Stimulated activated CD4-positive, alpha-beta T cell treated with anti-CD3 and anti-CD28 coated beads, Interleukin-1b, Interleukin-23, amount 100 ng/mL, for 48 hours (primary cell): ENCODE results near the gene LRP2.
"Not testable (repeated sequence)": the region's sequence is repeated elsewhere in the genome, so short reads cannot be mapped to it uniquely, and the experiment has no call there.

Source experiments
- DNase-seq: peaks from one replicate; pipeline ENCODE4 v3.0.0-alpha.2; 2020

The LRP2 gene

DNA sequence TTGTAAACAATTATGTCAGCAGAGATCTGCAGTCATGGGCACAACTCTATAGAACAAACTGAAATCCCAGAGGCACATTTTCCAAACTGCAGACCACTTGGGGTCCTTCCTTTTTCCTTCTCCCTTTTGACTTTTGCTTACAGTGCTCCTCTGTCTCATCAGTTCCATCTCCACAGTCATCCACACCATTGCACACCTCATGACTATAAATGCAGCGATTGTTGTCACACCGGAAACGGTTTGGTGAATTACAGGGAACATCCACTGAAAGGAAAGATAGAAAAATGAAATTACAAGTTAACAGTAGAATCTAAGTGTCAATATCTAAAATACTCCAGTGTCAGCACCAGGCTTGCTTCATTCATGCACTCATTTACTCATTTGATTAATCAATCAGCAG lies 196.5 kb downstream of the LRP2 start:
- DNase-seq: no peak

DNA sequence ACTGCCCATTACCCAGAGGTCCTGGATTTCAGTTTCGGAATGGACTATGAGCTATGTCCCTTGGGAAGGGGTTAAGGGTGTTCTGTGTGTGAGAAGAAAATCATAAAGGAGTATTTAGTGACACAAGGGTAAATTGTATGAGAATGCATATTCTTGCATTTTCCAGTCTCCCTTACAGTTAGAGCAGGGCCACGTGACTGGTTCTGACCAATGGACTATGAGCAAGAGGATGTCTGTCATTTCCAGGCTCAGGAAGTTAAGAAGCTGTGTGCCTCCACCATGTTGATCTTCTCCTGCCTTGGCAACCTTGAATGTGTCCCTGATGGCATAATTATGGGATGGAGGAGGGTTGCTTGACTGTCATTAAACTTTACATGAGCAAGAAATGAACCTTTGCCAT lies 198.0 kb downstream of the LRP2 start:
- no peak for DNase-seq

DNA sequence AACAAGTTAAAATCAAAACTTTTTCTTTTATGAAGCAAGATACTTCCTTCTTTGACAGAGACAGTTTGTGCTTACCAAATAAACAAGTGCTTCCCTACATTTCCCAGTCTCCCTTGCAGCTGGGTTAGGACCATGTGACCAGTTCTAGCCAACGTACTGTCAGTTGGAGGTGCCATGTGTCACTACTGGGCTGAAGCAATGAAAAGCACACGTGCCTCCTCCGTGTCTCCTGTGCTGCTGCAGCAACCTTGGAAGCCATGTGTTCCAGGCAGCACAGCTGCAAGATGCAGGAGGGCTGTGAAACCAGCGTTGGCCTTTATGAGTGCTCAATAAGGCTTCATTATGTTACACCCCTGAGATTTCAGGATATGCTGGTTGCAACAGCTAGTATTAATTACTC lies 199.7 kb downstream of the LRP2 start:
- DNase-seq: no peak

DNA sequence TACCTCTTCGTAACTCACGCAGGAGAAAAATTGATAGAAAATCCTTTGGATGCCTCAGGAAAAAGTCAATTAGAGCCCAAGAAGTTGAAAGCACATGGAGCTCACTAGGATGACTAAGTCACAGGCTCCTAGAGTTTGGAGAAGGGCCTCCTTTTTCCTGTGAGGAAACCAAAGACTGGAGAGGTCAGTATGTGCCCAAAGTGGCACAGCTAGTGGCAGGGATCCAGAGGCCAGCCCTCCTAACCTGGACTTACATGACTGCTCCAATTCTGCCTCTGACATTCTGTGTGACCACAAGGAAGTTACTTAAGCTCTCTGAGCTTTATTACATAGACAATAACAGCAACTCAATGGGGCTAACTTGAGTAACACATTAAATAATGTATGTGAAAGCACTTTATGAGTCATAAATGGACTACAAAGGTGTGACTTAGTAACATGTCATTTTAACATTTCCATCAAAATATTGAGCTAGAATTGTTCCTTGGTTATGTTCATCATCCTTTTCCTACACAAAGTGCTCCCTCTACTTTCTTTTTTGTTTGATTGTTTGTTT lies 201.3 kb downstream of the LRP2 start:
- DNase-seq: no peak

DNA sequence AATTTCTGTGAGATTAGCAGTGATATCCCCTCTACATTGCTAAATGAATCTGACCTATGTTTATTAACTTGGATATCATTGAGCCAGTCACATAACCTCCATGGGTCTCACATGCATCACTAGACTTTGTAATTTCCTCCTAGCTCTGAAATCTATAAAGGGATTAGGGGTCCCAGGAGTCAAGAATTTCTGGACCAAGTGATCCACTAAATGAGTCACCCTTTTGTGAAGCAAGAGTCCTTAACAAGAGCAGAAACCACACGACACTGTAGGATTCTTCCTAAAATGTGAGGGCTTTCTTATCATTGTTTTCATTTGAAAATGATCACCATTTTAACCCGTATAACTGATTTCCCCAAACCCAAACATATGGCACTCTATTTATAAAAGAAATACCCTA lies 202.6 kb downstream of the LRP2 start:
- no peak for DNase-seq

DNA sequence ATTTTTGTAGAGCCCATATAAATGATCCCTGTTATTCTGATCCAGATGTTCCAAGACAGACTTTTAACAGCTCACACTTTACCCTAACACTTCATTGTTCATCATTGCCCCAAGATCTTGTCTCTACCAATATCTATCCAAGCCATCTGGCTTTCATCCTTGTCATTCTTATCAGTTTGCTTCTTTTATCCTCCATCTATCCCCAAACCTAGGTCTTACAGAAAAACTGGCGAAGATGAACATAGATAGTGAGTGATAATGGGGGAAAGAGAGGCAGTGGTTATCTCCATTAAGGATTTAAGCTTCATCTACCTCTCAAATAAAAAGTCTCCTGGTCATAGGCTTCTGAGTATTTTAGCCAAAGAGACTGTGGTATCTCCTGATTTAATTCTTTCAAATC lies 203.5 kb downstream of the LRP2 start:
- no peak for DNase-seq

DNA sequence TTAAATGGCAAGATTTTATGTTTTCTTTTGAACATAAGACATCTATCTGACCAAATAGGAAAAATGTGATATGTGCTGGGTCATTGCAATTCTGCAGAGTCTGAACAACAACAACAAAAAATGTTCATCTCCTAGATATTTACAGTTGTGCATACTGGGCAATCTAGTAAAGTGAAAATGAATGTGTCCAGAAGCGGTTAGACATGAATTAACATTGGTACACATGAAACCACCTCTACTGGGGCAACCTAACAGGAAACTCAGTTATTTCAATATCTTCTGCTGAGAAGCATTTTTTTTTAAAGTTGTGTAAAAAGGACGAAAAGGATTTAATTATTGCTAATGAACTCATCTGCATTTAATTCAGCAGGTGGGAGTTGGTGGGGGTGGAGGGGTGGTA lies 216.1 kb downstream of the LRP2 start:
- no peak for DNase-seq

DNA sequence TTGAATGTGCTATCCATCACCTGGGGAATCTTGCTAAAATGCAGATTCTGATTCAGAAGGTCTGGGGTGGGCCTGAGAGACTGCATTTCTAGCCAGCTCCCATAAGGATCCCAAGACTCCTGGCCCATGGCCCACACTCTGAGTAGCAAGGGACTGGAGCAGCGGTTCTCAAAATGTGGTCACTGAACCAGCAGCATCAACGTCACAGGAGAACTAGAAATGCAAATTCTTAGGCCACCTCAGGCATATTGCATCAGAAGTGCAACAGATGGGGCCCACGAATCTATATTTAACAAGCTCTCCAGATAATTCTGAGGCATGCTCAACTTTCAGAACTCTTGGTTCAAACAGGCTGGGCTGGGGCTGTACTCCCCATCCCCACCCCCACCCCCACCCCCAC lies 218.3 kb downstream of the LRP2 start:
- no peak for DNase-seq

DNA sequence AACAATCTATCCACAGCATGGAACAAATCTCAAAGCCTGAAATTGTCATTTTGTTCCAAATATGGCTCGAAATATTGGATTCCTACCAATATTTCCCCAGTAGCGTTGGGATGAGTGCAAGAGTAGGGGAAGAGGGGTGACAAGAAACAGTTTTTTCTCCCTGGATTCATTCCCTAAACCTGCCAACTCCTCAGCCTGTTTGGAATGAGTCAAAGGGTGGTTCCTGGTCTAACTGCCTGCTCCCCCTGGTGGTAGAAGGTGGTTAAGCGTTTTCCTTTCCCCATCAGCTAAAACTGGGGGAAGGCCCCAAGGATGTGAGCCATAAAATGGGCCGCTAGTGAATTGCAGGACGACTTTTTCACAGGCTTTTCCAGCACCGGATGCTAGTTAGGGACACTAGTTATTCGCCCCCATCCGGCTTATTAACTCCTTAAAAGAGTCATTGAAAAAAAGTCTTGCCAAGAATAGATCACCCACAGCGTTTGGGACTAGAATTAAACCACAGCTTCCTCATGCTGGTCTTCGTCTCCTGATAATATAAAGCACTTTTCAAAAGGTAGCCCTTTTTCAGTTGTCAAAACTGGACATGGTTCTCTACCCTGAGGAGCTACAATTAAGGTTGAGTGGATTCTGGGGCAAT lies 220.5 kb downstream of the LRP2 start:
- DNase-seq: peak; percentile 52

DNA sequence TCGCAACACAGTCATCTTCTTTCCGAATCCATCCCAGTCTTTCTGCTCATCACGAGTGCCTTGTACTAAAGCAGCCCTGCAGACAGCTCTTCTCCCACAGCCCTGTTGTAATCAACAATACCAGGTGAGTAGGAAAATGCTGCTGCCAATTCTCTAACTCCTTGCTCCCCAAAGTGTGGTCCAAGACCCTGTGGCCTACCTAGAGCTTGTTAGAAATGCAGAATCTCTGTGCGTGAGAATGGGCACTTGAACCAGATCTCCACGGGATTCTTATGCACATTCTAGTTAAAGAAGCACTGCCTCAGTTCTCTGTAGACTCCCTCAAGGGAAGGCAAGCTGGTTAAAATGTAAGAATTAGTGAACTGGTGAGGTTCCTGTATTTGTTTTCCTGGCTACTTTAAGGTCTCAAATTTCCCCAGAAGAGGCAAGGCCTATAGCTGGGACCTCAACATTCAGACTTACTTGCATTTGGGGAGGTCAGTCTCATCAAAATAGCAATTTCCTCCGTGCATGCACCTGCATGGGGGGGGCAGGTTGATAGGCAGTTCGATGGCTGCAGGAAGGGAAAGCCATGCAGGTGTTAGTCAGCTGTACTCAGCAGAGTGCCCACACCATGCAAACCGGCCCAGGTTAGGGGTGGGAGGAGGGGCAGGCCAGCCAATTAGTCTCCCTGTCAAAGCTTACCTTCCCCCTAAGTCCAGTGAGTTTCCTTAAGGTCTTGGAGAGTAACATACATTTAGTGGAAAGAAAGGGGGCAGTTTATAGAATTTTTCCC lies 222.2 kb downstream of the LRP2 start:
- DNase-seq: no peak

DNA sequence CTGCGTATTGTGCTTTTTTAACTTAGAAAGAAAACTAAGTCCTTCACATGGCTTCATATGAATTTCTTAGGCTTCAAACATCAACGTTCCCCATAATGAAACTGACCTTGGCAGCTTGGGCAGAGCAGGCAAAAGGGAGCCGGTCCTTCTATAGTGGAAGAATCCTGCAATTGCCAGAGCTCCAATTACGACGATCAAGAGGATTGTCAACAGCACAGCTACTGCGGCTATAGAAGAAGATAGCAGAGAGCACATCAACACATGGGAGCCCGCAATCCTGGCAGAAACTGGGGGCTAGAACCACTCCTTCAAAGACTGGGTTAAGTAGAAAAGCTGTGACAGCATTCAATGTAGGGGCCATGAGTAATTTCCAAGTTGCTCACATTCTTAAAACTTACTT lies 223.2 kb downstream of the LRP2 start:
- DNase-seq: no peak

DNA sequence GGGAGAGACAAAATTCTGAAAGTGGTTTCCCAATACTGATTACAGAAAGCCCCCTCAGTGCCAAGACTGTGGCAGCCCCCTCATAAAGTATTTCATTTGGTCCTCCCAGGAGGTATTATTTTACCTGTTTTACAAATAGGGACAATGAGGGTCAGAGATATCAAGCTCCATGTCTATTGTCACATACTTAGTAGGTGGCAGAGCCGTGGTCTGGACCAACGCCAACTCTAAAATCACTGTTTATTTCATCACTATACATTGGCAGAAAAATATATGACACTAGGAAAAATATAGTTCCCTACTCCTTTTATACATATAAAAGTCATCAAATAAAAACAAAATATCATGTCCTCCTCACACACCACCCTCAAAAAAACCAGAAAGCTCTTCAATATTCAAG lies 224.4 kb downstream of the LRP2 start:
- no peak for DNase-seq

DNA sequence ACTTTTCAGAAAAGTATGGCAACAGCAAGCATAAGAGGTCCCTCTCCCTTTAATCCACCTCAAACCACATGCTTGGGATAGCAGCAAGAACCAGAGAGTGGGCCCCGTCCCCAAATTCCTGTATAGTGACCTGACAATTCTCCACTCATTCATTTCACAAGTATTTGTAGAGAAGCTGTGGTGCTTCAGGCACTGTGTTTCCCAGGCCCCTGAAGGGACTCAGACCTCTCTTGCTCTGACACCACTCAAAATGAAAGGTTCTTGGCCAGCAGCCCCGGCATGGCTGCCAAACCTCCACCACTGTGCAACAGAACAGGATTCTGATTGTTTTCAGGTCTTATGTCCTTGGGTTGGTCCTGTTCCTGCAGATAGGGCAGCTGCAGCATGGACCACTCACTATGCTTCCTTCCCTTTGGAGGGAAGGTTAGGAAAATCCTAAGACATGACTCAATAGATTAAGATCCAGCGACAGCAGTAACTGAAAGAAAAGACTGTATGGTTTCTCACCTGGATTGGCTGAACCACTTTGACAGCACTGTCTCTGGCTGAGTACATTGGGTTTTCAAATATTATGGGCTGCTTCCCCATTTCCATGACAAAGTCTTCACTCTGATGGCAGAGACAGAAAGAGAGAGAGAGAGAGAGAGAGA lies 225.3 kb downstream of the LRP2 start:
- no peak for DNase-seq

DNA sequence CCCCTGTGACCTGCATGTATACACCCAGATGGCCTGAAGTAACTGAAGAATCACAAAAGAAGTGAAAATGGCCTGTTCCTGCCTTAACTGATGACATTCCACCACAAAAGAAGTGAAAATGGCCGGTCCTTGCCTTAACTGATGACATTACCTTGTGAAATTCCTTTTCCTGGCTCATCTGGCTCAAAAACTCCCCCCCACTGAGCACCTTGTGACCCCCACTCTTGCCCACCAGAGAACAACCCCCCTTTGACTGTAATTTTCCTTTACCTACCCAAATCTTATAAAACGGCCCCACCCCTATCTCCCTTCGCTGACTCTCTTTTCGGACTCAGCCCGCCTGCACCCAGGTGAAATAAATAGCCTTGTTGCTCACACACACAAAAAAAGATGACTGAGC lies 225.9 kb downstream of the LRP2 start:
- not testable (repeated sequence) for DNase-seq

DNA sequence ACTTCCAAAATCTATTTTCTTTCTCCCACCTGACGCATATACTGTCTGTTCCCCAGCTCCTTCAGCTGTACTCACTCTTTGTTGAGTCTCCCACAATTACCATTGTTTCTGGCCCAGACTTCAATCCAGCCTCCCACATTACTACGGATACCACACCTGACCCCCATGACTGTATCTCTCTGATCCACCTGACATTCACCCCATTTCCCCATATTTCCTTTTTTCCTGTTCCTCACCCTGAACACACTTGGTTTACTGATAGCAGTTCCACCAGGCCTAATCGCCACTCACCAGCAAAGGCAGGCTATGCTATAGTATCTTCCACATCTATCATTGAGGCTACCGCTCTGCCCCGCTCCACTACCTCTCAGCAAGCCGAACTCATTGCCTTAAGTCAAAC lies 228.1 kb downstream of the LRP2 start:
- not testable (repeated sequence) for DNase-seq

DNA sequence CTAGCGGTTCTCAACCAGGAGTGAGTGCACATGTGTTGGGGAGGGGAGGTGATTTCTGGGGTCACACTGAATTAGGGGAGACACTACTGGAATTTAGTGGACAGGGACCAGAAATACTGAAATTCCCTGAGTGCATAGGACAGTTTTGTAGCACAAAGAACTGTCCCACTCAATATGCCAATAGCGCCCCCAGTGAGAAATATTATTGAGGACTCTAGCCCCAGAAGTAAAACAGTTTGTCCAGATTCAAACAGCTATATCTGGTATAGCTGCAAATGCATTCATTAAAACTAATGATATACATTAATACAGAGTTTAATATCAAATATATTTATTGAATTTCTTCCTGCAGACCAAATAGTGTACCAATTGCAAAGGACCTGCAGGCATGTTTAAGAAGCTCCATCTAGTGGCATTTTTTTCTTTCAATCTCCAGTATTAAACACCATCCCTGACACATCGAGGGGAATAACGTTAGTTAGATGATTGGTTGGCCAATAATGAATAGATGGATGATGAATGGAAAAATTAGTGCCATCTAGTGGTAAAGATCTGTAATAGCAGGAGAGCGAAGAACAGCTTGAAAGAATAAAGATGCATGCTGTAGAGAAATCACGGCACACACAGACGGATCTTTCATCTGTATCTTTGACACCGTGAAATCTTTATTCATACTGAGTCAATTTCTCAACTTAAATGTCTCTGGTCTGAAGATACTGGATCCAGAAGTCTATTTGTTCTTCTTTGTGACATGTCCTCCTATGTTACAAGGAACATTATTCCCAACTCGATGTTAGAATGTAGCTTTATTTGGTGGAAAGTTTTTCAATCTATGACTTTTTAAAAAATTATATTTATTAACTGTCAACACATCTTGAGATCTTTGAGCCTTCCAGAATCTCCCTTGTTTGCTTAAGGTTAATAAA lies 230.5 kb downstream of the LRP2 start:
- no peak for DNase-seq

DNA sequence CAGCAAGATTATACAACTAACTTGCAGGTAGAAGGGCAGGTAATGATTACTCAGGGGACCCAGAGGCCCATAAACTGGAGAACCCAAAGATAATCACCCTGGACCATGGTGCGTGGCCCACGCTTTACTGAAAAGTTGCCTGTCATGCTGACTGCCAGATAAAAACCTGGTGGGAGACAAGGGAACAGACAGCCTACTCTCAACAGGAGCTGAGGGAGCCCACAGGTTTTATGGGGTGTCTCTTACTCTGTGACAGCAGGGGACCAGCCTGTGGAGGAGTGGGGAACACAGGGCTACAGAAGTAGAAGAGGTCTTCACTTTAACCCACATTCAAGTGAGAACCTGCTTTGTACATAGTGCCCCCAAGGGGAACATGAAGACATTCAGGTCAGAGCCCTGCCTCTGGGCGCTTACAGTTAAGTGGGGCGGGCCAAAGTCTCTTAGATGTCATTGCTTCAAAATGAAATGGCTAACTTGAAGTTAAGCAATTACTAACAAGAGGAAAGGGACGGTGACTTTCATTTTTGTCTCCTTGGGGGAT lies 232.6 kb downstream of the LRP2 start:
- no peak for DNase-seq

DNA sequence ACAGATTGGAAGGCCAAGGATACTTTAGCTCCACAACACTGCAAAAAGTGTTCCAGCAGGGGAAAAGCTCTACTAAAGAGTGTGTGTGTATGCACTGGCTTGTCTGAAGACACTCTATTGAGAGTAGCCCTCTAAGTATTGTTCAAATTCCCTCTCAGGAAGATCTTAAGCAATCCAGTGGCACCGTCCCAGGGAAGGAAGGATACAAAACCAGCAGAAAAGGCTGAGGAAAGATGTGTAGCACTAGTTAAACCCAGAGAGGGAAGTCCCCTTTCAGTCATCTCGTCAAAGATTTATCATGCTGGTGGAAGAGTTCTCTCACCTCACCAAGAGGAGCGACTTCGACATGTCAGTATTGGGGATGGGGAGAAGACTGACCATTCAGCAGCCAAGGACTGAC lies 242.5 kb downstream of the LRP2 start:
- no peak for DNase-seq

DNA sequence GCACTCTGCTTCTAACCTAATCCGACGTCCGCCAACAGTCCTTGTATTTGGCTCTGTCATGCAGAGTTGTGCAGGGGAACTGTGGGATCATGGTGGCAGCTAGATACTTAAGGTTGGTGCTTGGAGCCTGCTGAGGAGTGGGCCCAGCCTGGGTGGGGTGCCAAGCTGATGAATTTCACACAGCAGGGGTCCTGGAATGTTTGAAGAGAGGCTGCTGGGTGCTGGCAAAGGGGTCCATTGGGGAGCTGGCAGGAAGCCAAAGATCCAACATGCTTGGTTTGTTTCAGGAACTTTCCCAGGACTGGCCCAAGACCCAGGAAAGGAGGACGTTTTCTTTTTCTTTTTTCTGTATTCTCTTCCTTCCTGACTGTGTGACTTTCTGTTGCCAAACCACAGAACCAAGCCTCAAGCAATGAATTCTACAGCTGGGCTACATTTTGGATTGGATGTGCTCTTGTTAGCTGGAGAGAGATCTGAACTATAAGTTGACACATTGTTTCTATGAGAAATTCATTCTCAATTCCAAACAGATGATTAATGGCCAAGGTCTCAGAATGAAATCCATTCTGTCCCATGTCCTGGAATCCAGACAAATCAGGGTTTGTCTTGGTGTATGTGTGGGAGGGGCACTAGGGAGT lies 243.1 kb downstream of the LRP2 start:
- no peak for DNase-seq

DNA sequence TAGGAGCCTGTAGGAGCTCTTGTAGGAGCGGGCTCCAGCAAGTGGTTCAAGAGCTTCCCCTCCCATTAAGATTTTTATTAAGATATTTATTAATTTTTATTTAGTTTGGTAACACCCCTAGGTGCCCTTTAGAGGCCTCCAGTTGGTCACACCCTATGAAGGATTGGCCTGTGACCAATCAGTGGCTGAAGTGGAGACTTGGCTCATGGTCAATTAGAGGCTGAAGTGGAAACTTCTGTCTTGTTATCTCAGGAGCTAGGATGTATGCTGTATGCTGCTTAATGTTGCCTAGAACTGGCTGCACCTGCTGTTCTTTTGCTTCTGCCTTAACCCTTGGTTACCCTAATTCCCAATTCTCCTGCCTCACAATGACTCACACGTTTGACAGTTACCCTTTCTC lies 244.3 kb downstream of the LRP2 start:
- DNase-seq: no peak

DNA sequence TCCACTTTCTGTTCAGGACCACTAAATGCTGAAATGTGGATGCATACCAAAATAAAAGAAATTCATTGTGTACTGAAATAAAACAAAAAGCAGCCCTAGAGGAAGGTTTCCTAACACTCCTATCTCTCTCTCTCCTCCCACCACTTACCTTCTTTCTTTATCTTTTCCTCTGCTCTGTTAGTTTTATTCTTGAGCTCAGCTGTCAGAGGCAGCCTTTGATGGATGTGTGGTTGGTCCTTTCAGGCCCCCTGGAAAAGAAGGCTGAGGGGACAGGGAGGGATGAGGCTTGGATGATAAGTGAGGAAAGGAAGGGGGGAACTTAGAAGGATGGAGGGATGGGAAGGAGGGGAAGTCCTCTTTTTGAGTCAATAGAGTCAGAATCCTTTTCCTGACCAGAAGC lies 245.3 kb downstream of the LRP2 start:
- DNase-seq: no peak

DNA sequence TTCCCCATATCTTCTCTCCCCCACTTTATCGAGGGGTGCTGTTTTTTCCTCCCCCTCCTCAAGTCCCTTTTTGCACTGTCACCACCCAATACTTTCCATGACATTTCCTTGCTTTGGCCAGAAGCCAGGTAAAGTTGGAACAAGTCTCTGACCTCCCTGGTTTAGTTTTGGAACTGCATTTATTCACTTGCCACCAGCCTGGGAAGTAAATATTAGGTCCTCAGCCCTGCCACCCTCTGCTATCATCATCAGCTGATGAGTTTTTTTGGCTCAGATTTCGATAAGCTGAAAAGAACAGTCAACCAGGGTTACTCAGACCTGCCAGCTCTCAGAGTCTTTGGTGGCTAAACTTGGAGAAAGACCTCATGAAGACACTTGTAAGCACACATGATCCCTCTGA lies 246.0 kb downstream of the LRP2 start:
- DNase-seq: no peak
